Left ventricle myocardium inferior (tissue), 1 donor: ENCODE results near the gene PRKCB. TPM values are rescaled to one million over a fixed set of nuclear protein-coding genes. Genes with fewer than 3 reads are reported as not detected.
"Not testable (repeated sequence)": the region's sequence is repeated elsewhere in the genome, so short reads cannot be mapped to it uniquely, and the experiment has no call there.

Experiments
- DNase-seq: peaks from one replicate; pipeline ENCODE4 v3.0.0-alpha.2; 2020
- H3K27ac ChIP-seq: fragments of 200-600 bp; replicated peaks from 2 replicates; pipeline ENCODE4 v1.8.0; 2021
- H3K27me3 ChIP-seq: fragments of 200-600 bp; 2 replicates; pipeline ENCODE4 v1.8.0; 2021; ENCODE audit warnings: low read depth
- H3K36me3 ChIP-seq: fragments of 200-600 bp; 2 replicates; pipeline ENCODE4 v1.8.0; 2021
- H3K4me1 ChIP-seq: fragments of 200-600 bp; 2 replicates; pipeline ENCODE4 v1.8.0; 2021
- H3K4me3 ChIP-seq: fragments of 200-600 bp; 2 replicates; pipeline ENCODE4 v1.8.0; 2021; ENCODE audit warnings: mild to moderate bottlenecking, moderate library complexity
- H3K9me3 ChIP-seq: fragments of 200-600 bp; replicated peaks from 2 replicates; pipeline ENCODE4 v1.8.0; 2021
- CTCF ChIP-seq: fragments of 200-600 bp; IDR thresholded peaks from 2 replicates; pipeline ENCODE4 v1.8.0; 2021; ENCODE audit warnings: antibody characterized with exemption, mild to moderate bottlenecking, borderline replicate concordance
- intact Hi-C: fragments of 100-400 bp; cut with micrococcal nuclease; formaldehyde crosslinking; loops from one replicate; pipeline ENCODE4 v1.11.0; 2022
- total RNA-seq: library from RNA; stranded (reverse); fragmentation: NEBNext Ultra II Directional; extraction: Animal tissue kit (Norgen Biotek cat#: 25700); gene quantifications from one replicate; pipeline ENCODE4 v1.2.1, GENCODE V29; 2021
- donor health status: DM: no; HTN: yes; CAD: no; lungs with severe emphysema.

PRKCB gene
- total RNA-seq, 1 donor from 2014 or later, result 1.6 TPM

- Histone ChIP-seq H3K4me1 (no peaks in the 10 kb centered on the region), H3K27me3 (no peaks in the 10 kb centered on the region), H3K9me3 (no peaks in the 10 kb centered on the region), H3K36me3 (no peaks in the 10 kb centered on the region), H3K27ac (no peak overlapping the region), H3K4me3 (no peak overlapping the region)
- no peak for DNase-seq
- intact Hi-C loops, result no loop called here
- no peak for TF ChIP-seq CTCF
These were observed 71.7 kb downstream of the PRKCB start for GRCh38 chr16:23907457-23907902.

- Histone ChIP-seq H3K27me3 (peaks cover 3% of the 10 kb centered on the region), H3K4me3 (no peak overlapping the region), H3K27ac (no peak overlapping the region), H3K9me3 (no peaks in the 10 kb centered on the region), H3K4me1 (no peaks in the 10 kb centered on the region), H3K36me3 (no peaks in the 10 kb centered on the region)
- no peak for TF ChIP-seq CTCF
- DNase-seq, result no peak
- intact Hi-C loops, result no loop called here
These were observed 72.1 kb downstream of the PRKCB start for GRCh38 chr16:23907903-23908302.

GRCh38 chr16:23908790-23909189 is 73.0 kb downstream of the PRKCB start:
- DNase-seq, result no peak
- TF ChIP-seq CTCF, result no peak
- peaks cover 12% of the 10 kb centered on the region for H3K27me3 ChIP-seq

DNA sequence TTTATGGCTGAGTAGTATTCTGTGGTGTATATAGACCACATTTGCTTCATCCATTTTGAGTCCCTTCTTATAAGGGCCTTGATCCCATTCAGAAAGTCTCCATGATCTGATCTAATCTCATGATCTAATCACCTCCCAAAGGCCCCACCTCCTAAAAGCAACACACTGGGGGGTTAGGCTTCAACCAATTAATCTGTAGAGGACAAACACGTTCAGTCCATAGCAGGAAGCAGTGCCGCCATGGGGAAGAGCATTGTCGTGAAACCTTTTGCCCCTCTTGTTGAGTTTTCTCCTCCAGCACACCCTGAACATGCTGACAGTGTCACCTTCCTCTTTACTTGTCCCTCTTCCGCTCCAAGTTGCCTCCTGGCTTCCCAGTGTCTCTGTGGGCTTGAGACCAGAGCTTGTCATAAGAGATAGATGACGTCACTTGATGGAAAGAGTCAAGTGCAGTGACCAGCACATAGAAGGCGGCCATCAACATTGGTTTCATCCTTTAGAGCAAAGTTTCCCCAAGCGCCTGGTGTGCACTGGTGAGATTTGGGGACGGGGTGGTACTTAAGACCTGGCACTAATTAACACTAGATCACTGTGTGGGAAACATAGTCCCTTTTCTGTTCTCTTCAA is 74.1 kb downstream of the PRKCB start:
- intact Hi-C loops, result no loop called here
- no peak for DNase-seq
- Histone ChIP-seq H3K4me1 (no peaks in the 10 kb centered on the region), H3K27ac (no peak overlapping the region), H3K4me3 (no peak overlapping the region), H3K27me3 (peaks cover 23% of the 10 kb centered on the region), H3K36me3 (no peaks in the 10 kb centered on the region), H3K9me3 (no peaks in the 10 kb centered on the region)
- TF ChIP-seq CTCF, result no peak

More at GRCh38 chr16:23908790-23909189, 73.0 kb downstream of the PRKCB start:
- intact Hi-C loops, result no loop called here
- Histone ChIP-seq H3K36me3 (no peaks in the 10 kb centered on the region), H3K9me3 (no peaks in the 10 kb centered on the region), H3K4me1 (no peaks in the 10 kb centered on the region), H3K4me3 (no peak overlapping the region), H3K27ac (no peak overlapping the region)

- peaks cover 6% of the 10 kb centered on the region for H3K9me3 ChIP-seq
- intact Hi-C loops, result no loop called here
- DNase-seq, result no peak
- no peaks in the 10 kb centered on the region for H3K36me3 ChIP-seq
- no peak overlapping the region for H3K27ac ChIP-seq
- no peaks in the 10 kb centered on the region for H3K4me1 ChIP-seq
- H3K27me3 ChIP-seq, result peaks cover 58% of the 10 kb centered on the region
- no peak for TF ChIP-seq CTCF
- no peak overlapping the region for H3K4me3 ChIP-seq
These were observed 79.3 kb downstream of the PRKCB start for GRCh38 chr16:23914946-23915530.

DNA sequence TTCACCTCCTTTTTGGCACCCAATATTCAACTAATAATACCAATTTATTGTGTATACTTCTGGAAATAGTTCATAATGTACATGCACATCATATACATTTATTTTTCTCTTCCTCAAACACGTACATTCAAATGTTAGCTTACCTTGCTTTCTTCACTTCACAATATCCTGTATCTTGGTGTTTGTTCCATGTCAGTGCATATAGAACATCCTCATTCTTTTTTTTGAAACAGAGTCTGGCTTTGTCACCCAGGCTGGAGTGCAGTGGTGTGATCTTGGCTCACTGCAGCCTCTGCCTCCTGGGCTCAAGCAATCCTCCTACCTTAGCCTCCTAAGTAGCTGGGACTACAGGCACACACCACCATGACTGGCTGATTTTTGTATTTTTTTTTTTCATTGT is 80.8 kb downstream of the PRKCB start:
- intact Hi-C loops, H3K4me1 ChIP-seq, H3K36me3 ChIP-seq, H3K27ac ChIP-seq, H3K4me3 ChIP-seq, H3K9me3 ChIP-seq, DNase-seq: not testable (repeated sequence)
- H3K27me3 ChIP-seq, result peaks cover 69% of the 10 kb centered on the region
